Neuronal stem cell (in vitro differentiated cells): ENCODE results near the gene PSMB3.

Source experiments
- DNase-seq: peaks from one replicate; pipeline ENCODE4 v3.0.0-alpha.2; 2013; ENCODE audit warnings: low spot score
- H2AFZ ChIP-seq: one replicate; pipeline ENCODE4 v1.6.1; 2013; ENCODE audit warnings: mild to moderate bottlenecking, low read length, inconsistent platforms
- H2AK5ac ChIP-seq: 2 replicates; pipeline ENCODE4 v1.6.1; 2013; ENCODE audit warnings: low read depth, mild to moderate bottlenecking, inconsistent platforms, low read length, moderate library complexity, mixed read lengths
- H2BK120ac ChIP-seq: 2 replicates; pipeline ENCODE4 v1.6.1; 2013; ENCODE audit warnings: low read depth, mild to moderate bottlenecking, inconsistent platforms, low read length, moderate library complexity, mixed read lengths
- H2BK12ac ChIP-seq: one replicate; pipeline ENCODE4 v1.6.1; 2013; ENCODE audit warnings: low read length, inconsistent platforms
- H2BK15ac ChIP-seq: 2 replicates; pipeline ENCODE4 v1.6.1; 2013; ENCODE audit warnings: mild to moderate bottlenecking, low read length, inconsistent platforms, mixed read lengths
- H2BK5ac ChIP-seq: one replicate; pipeline ENCODE4 v1.6.1; 2013; ENCODE audit warnings: inconsistent platforms, mild to moderate bottlenecking, low read length, moderate library complexity
- H3K14ac ChIP-seq: one replicate; pipeline ENCODE4 v1.6.1; 2013; ENCODE audit warnings: low read length, inconsistent platforms
- H3K18ac ChIP-seq: 2 replicates; pipeline ENCODE4 v1.6.1; 2013; ENCODE audit warnings: low read length, inconsistent platforms
- H3K23ac ChIP-seq: 2 replicates; pipeline ENCODE4 v1.6.1; 2013; ENCODE audit warnings: low read depth, mild to moderate bottlenecking, mixed read lengths, low read length, inconsistent platforms; ENCODE audit not compliant: poor library complexity
- H3K27ac ChIP-seq: replicated peaks from 3 replicates; pipeline ENCODE4 v1.5.1; 2013; ENCODE audit warnings: low read length, inconsistent platforms
- H3K27me3 ChIP-seq, 3 experiments: 2 replicates each; pipeline ENCODE4 v1.6.1; 2013; ENCODE audit warnings: low read length in 3 of 3, mild to moderate bottlenecking in 2 of 3, inconsistent platforms in 1 of 3, low read depth in 1 of 3, mixed read lengths in 1 of 3, moderate library complexity in 1 of 3; ENCODE audit not compliant: control insufficient read depth in 3 of 3, insufficient read depth in 3 of 3
- H3K36me3 ChIP-seq, 2 donors: replicated peaks in 1 of 2; 2 replicates each; pipeline ENCODE4 v1.6.1; 2013; ENCODE audit warnings: low read length in 2 of 2; ENCODE audit not compliant: control insufficient read depth in 2 of 2, insufficient read depth in 2 of 2
- H3K4ac ChIP-seq: 2 replicates; pipeline ENCODE4 v1.6.1; 2013; ENCODE audit warnings: inconsistent platforms, mild to moderate bottlenecking, low read length, moderate library complexity
- H3K4me1 ChIP-seq, 2 donors: 1 replicate in 1 of 2; 2 replicates in 1 of 2; pipeline ENCODE4 v1.6.1; 2013; ENCODE audit warnings: low read length in 2 of 2, low read depth in 1 of 2; ENCODE audit not compliant: control insufficient read depth in 2 of 2, insufficient read depth in 1 of 2
- H3K4me2 ChIP-seq: one replicate; pipeline ENCODE4 v1.6.1; 2013; ENCODE audit warnings: mild to moderate bottlenecking, low read length, inconsistent platforms; ENCODE audit not compliant: insufficient read depth, poor library complexity, severe bottlenecking
- H3K4me3 ChIP-seq, 2 donors: 2 replicates each; pipeline ENCODE4 v1.5.1; 2013; ENCODE audit warnings: low read length in 2 of 2, mild to moderate bottlenecking in 2 of 2, inconsistent platforms in 1 of 2, moderate library complexity in 1 of 2
- H3K79me1 ChIP-seq: one replicate; pipeline ENCODE4 v1.6.1; 2013; ENCODE audit warnings: low read depth, mild to moderate bottlenecking, inconsistent platforms, low read length, moderate library complexity
- H3K9ac ChIP-seq: one replicate; pipeline ENCODE4 v1.6.1; 2013; ENCODE audit warnings: mild to moderate bottlenecking, low read depth, low read length, inconsistent platforms; ENCODE audit not compliant: poor library complexity
- H3K9me3 ChIP-seq, 2 donors: replicated peaks in 1 of 2; 2 replicates each; pipeline versions ENCODE3 to v1.6.1; 2013; ENCODE audit warnings: low read length in 2 of 2, mild to moderate bottlenecking in 2 of 2, inconsistent platforms in 1 of 2, low read depth in 1 of 2, mixed read lengths in 1 of 2, moderate library complexity in 1 of 2; ENCODE audit not compliant: control insufficient read depth in 2 of 2, insufficient read depth in 1 of 2
- H4K8ac ChIP-seq: one replicate; pipeline ENCODE4 v1.6.1; 2013; ENCODE audit warnings: low read depth, mild to moderate bottlenecking, inconsistent platforms, low read length, moderate library complexity
- H4K91ac ChIP-seq: one replicate; pipeline ENCODE4 v1.6.1; 2013; ENCODE audit warnings: low read length, low read depth, mild to moderate bottlenecking, inconsistent platforms; ENCODE audit not compliant: poor library complexity
- WGBS, 2 donors: extraction: QIAGEN DNeasy Blood & Tissue Kit; methylation state at CpG; one replicate each; pipeline ENCODE4 v1.1.7; 2013; ENCODE audit warnings: missing lambda C conversion rate in 2 of 2, mixed read lengths in 1 of 2; ENCODE audit not compliant: insufficient read length in 2 of 2, insufficient replicate concordance in 1 of 2; ENCODE audit errors: extremely low coverage in 2 of 2; 5-methylcytosine and 5-hydroxymethylcytosine counted together

The PSMB3 gene

DNA sequence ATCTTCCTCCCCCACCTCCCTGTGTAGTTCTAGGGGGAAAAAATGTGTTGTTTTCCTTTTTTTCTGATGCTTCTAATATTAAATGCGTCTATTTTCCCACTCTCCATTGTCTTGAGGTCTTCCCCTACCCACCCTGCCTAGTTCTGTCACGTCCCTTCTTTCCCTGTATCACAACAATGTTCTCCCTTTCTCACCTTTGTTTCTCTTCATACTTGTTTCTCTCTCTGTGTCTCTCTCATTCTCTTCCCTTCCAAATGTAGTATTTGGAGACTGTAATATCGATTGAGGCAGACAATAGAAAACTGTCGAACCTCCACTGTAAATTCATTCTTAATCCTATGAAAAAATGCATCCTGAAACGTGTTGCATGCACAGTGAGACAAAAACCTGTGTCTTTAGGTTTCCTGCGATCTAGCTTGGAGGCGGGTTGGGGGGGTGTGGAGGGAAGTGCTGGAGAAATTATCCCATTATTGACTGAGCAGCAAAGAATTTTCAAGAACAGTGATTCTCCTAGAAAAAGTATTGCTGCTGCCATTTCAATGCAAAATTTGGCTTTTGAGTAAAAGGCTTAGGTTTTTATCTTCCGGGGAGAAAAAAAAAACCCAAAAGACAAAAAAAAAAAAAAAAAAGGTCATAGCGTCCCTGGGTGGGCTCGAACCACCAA lies 1.3 kb upstream of the PSMB3 start:
- H2AFZ ChIP-seq: peak overlapping the region; percentile 84
- no peak overlapping the region for H3K18ac ChIP-seq
- no peak overlapping the region for H4K91ac ChIP-seq
- H2BK12ac ChIP-seq: no peak overlapping the region
- no peak overlapping the region for H3K9ac ChIP-seq
- H2BK5ac ChIP-seq: no peak overlapping the region
- peak; percentile 53 for DNase-seq
- no peak overlapping the region for H3K4ac ChIP-seq
- peak overlapping the region; percentile 90 for H3K4me2 ChIP-seq
- no peak overlapping the region for H4K8ac ChIP-seq
- H3K9me3 ChIP-seq: no peaks in the 10 kb centered on the region
- H3K4me3 ChIP-seq: peak overlapping the region; percentile 71 to 84
- H3K14ac ChIP-seq: no peak overlapping the region
- WGBS, 2 donors: no CpG with 5 or more reads among the region's 10 CpGs
- no peak overlapping the region for H3K23ac ChIP-seq
- no peak overlapping the region for H3K27ac ChIP-seq
- H3K27me3 ChIP-seq: no peaks in the 10 kb centered on the region
- H3K36me3 ChIP-seq: peaks cover 9 to 24% of the 10 kb centered on the region in 2 donors
- H3K4me1 ChIP-seq: peaks cover 7 to 15% of the 10 kb centered on the region in 2 donors
- H2BK15ac ChIP-seq: no peak overlapping the region
- no peak overlapping the region for H2BK120ac ChIP-seq
- no peak overlapping the region for H2AK5ac ChIP-seq
- H3K79me1 ChIP-seq: peaks cover 20% of the 10 kb centered on the region

DNA sequence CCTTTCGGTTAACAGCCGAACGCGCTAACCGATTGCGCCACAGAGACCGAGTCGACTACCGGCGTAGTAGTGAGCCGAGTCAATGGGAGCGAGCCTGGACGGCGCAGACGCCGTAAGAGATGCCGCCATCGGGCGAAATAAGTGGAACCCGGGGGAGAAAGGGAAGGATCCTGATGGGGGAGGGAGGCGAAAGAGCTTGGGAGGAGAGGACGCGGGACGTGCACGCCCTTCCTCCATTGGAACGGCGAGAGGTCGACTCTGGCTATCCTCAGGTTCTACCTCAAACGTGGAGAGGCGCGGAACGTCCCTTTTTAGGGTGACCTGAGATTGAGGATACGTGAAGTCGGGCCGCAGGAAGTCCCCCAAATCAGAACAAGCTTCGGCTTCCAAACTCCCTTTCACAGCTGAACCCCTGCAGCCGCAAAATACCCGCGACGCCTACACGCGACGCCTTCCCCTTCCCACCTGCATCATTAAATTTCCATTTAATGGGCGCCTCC lies 683 bp upstream of the PSMB3 start:
- Histone ChIP-seq H3K36me3 (peaks cover 9 to 29% of the 10 kb centered on the region in 2 donors), H3K9ac (peak overlapping the region; percentile 71), H3K4me2 (peak overlapping the region; percentile 69), H3K4me3 (peak overlapping the region; percentile 71 to 93), H2BK5ac (no peak overlapping the region), H3K18ac (no peak overlapping the region), H3K27ac (peak overlapping the region; percentile 14), H4K91ac (no peak overlapping the region), H3K27me3 (no peaks in the 10 kb centered on the region), H3K4me1 (peaks cover under 1 to 9% of the 10 kb centered on the region in 2 donors), H2AK5ac (no peak overlapping the region), H2AFZ (peak overlapping the region; percentile 87), H2BK15ac (no peak overlapping the region), H3K4ac (no peak overlapping the region), H3K23ac (no peak overlapping the region), H2BK120ac (no peak overlapping the region), H3K9me3 (no peaks in the 10 kb centered on the region), H3K14ac (no peak overlapping the region), H2BK12ac (no peak overlapping the region), H3K79me1 (peaks cover 15% of the 10 kb centered on the region), H4K8ac (no peak overlapping the region)
- WGBS, 2 donors: no CpG with 5 or more reads among the region's 44 CpGs
- DNase-seq: peak; percentile 92

DNA sequence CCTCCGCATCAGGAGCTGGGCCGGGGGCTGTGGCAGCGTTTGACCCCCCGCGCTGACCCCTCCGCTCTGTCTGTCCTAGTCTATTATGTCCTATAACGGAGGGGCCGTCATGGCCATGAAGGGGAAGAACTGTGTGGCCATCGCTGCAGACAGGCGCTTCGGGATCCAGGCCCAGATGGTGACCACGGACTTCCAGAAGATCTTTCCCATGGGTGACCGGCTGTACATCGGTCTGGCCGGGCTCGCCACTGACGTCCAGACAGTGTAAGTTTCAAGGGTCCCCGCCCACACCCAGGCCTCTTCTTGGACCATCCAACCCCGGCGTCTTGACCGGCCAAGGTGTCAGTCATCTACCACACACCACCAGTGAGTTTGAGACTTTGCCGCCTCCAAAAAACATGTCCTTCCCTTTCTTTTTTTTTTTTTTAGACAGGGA lies 548 bp downstream of the PSMB3 start:
- peaks cover 0 to 8% of the 10 kb centered on the region in 2 donors for H3K4me1 ChIP-seq
- no peak overlapping the region for H3K4ac ChIP-seq
- no peaks in the 10 kb centered on the region for H3K9me3 ChIP-seq
- no CpG with 5 or more reads among the region's 22 CpGs for WGBS, 2 donors
- no peak overlapping the region for H4K8ac ChIP-seq
- H3K18ac ChIP-seq: peak overlapping the region; percentile 87
- peak overlapping the region; percentile 76 for H3K23ac ChIP-seq
- H2BK12ac ChIP-seq: no peak overlapping the region
- H3K9ac ChIP-seq: peak overlapping the region; percentile 96
- no peak overlapping the region for H3K14ac ChIP-seq
- peak overlapping the region; percentile 82 for H2AFZ ChIP-seq
- peak overlapping the region; percentile 71 to 90 for H3K4me3 ChIP-seq
- H2BK120ac ChIP-seq: peak overlapping the region; percentile 4
- DNase-seq: no peak
- H3K27ac ChIP-seq: peak overlapping the region; percentile 47
- H3K4me2 ChIP-seq: peak overlapping the region; percentile 54
- H3K36me3 ChIP-seq: peaks cover 11 to 40% of the 10 kb centered on the region in 2 donors
- H3K79me1 ChIP-seq: peaks cover 11% of the 10 kb centered on the region
- H4K91ac ChIP-seq: no peak overlapping the region
- no peaks in the 10 kb centered on the region for H3K27me3 ChIP-seq
- H2BK5ac ChIP-seq: peak overlapping the region; percentile 62
- H2BK15ac ChIP-seq: no peak overlapping the region
- peak overlapping the region; percentile 20 for H2AK5ac ChIP-seq

DNA sequence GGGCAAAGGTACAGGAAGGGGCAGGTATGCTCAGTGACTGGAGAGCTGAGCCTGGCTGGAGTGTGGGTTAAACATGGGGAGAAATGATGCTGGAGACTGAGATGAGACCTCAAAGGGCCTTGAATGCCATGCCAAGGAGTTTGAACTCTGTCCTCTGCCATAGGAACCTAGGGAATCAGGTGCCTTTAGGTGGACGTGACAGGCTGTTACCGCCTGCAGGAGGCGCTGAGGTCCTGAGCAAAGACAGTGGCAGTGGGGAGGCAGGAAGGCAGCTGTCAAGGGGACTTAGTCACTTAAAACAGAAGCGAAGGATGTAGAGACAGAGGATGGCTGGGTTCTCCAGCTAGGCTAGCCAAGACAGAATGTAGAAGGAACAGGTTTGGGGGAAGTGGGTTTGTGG lies 9.1 kb downstream of the PSMB3 start:
- Histone ChIP-seq H3K18ac (no peak overlapping the region), H3K36me3 (peaks cover 29 to 89% of the 10 kb centered on the region in 2 donors), H3K79me1 (no peaks in the 10 kb centered on the region), H3K27ac (no peak overlapping the region), H4K91ac (no peak overlapping the region), H3K9me3 (no peaks in the 10 kb centered on the region), H3K9ac (no peak overlapping the region), H2BK5ac (no peak overlapping the region), H3K23ac (no peak overlapping the region), H2AFZ (no peak overlapping the region), H3K14ac (no peak overlapping the region), H3K4me3 (no peak overlapping the region), H3K4ac (no peak overlapping the region), H2AK5ac (no peak overlapping the region), H3K4me1 (no peaks in the 10 kb centered on the region), H2BK120ac (no peak overlapping the region), H2BK12ac (no peak overlapping the region), H3K4me2 (no peak overlapping the region), H4K8ac (no peak overlapping the region), H3K27me3 (no peaks in the 10 kb centered on the region), H2BK15ac (no peak overlapping the region)
- no peak for DNase-seq
- no CpG with 5 or more reads among the region's 4 CpGs for WGBS, 2 donors
